ENCODE data around the gene KDM7A.

Gene KDM7A

GRCh38 chr7:140153666-140154161 is 23.1 kb downstream of the KDM7A start:
- H3K9me3 ChIP-seq (ENCODE audit: control insufficient read depth, insufficient read depth, low read length), result no peaks in the 10 kb centered on the region
- no peaks in the 10 kb centered on the region for H3K36me3 ChIP-seq (ENCODE audit: control insufficient read depth, insufficient read depth, low read length)
- no peak overlapping the region for H3K27ac ChIP-seq (ENCODE audit: low read depth, low read length)
- no peaks in the 10 kb centered on the region for H3K27me3 ChIP-seq (ENCODE audit: control insufficient read depth, insufficient read depth, low read length)
- H3K9ac ChIP-seq (ENCODE audit: low read depth, low read length), result no peak overlapping the region
- H3K4me1 ChIP-seq (ENCODE audit: control insufficient read depth, insufficient read depth, low read length), result peaks cover 8% of the 10 kb centered on the region
- no peak overlapping the region for H3K4me3 ChIP-seq (ENCODE audit: low read depth, low read length)

GRCh38 chr7:140146574-140146973 is 30.2 kb downstream of the KDM7A start:
- no peaks in the 10 kb centered on the region for H3K9me3 ChIP-seq (ENCODE audit: control insufficient read depth, insufficient read depth, low read length)
- peaks cover 3% of the 10 kb centered on the region; the same call in 1 of the 2 replicates for H3K4me1 ChIP-seq (ENCODE audit: control insufficient read depth, insufficient read depth, low read length)
- no peak overlapping the region for H3K27ac ChIP-seq (ENCODE audit: low read depth, low read length)
- no peak overlapping the region for H3K9ac ChIP-seq (ENCODE audit: low read depth, low read length)
- H3K4me3 ChIP-seq (ENCODE audit: low read depth, low read length), result no peak overlapping the region
- no peaks in the 10 kb centered on the region for H3K27me3 ChIP-seq (ENCODE audit: control insufficient read depth, insufficient read depth, low read length)
- no peaks in the 10 kb centered on the region for H3K36me3 ChIP-seq (ENCODE audit: control insufficient read depth, insufficient read depth, low read length)

GRCh38 chr7:140145709-140146108 is 31.1 kb downstream of the KDM7A start:
- H3K9me3 ChIP-seq (ENCODE audit: control insufficient read depth, insufficient read depth, low read length), result no peaks in the 10 kb centered on the region
- H3K9ac ChIP-seq (ENCODE audit: low read depth, low read length), result no peak overlapping the region
- H3K27ac ChIP-seq (ENCODE audit: low read depth, low read length), result no peak overlapping the region
- H3K4me3 ChIP-seq (ENCODE audit: low read depth, low read length), result no peak overlapping the region
- peaks cover 3% of the 10 kb centered on the region; the same call in 1 of the 2 replicates for H3K4me1 ChIP-seq (ENCODE audit: control insufficient read depth, insufficient read depth, low read length)
- H3K27me3 ChIP-seq (ENCODE audit: control insufficient read depth, insufficient read depth, low read length), result no peaks in the 10 kb centered on the region
- H3K36me3 ChIP-seq (ENCODE audit: control insufficient read depth, insufficient read depth, low read length), result no peaks in the 10 kb centered on the region

GRCh38 chr7:140144821-140145220 is 32.0 kb downstream of the KDM7A start:
- H3K9ac ChIP-seq (ENCODE audit: low read depth, low read length), result no peak overlapping the region
- H3K36me3 ChIP-seq (ENCODE audit: control insufficient read depth, insufficient read depth, low read length), result no peaks in the 10 kb centered on the region
- no peaks in the 10 kb centered on the region for H3K9me3 ChIP-seq (ENCODE audit: control insufficient read depth, insufficient read depth, low read length)
- peaks cover 3% of the 10 kb centered on the region; the same call in 1 of the 2 replicates for H3K4me1 ChIP-seq (ENCODE audit: control insufficient read depth, insufficient read depth, low read length)
- no peak overlapping the region for H3K4me3 ChIP-seq (ENCODE audit: low read depth, low read length)
- no peak overlapping the region for H3K27ac ChIP-seq (ENCODE audit: low read depth, low read length)
- H3K27me3 ChIP-seq (ENCODE audit: control insufficient read depth, insufficient read depth, low read length), result no peaks in the 10 kb centered on the region

- Histone ChIP-seq H3K4me3 (ENCODE audit: low read depth, low read length) (no peak overlapping the region), H3K27me3 (ENCODE audit: control insufficient read depth, insufficient read depth, low read length) (no peaks in the 10 kb centered on the region), H3K4me1 (ENCODE audit: control insufficient read depth, insufficient read depth, low read length) (peaks cover 3% of the 10 kb centered on the region; the same call in 1 of the 2 replicates), H3K9ac (ENCODE audit: low read depth, low read length) (no peak overlapping the region), H3K27ac (ENCODE audit: low read depth, low read length) (no peak overlapping the region), H3K36me3 (ENCODE audit: control insufficient read depth, insufficient read depth, low read length) (no peaks in the 10 kb centered on the region), H3K9me3 (ENCODE audit: control insufficient read depth, insufficient read depth, low read length) (no peaks in the 10 kb centered on the region)
Observed at GRCh38 chr7:140143997-140144396, 32.8 kb downstream of the KDM7A start.

- Histone ChIP-seq H3K27me3 (ENCODE audit: control insufficient read depth, insufficient read depth, low read length) (no peaks in the 10 kb centered on the region), H3K27ac (ENCODE audit: low read depth, low read length) (no peak overlapping the region), H3K9ac (ENCODE audit: low read depth, low read length) (no peak overlapping the region)
Observed at GRCh38 chr7:140142031-140142430, 34.8 kb downstream of the KDM7A start.

GRCh38 chr7:140141256-140141655 is 35.5 kb downstream of the KDM7A start:
- Histone ChIP-seq H3K27ac (ENCODE audit: low read depth, low read length) (no peak overlapping the region), H3K4me3 (ENCODE audit: low read depth, low read length) (no peak overlapping the region), H3K9ac (ENCODE audit: low read depth, low read length) (no peak overlapping the region), H3K9me3 (ENCODE audit: control insufficient read depth, insufficient read depth, low read length) (no peaks in the 10 kb centered on the region), H3K27me3 (ENCODE audit: control insufficient read depth, insufficient read depth, low read length) (no peaks in the 10 kb centered on the region), H3K36me3 (ENCODE audit: control insufficient read depth, insufficient read depth, low read length) (no peaks in the 10 kb centered on the region), H3K4me1 (ENCODE audit: control insufficient read depth, insufficient read depth, low read length) (no peaks in the 10 kb centered on the region)

More at GRCh38 chr7:140142031-140142430, 34.8 kb downstream of the KDM7A start:
- H3K9me3 ChIP-seq (ENCODE audit: control insufficient read depth, insufficient read depth, low read length), result no peaks in the 10 kb centered on the region
- H3K4me1 ChIP-seq (ENCODE audit: control insufficient read depth, insufficient read depth, low read length), result no peaks in the 10 kb centered on the region
- no peak overlapping the region for H3K4me3 ChIP-seq (ENCODE audit: low read depth, low read length)
- no peaks in the 10 kb centered on the region for H3K36me3 ChIP-seq (ENCODE audit: control insufficient read depth, insufficient read depth, low read length)

- H3K4me3 ChIP-seq (ENCODE audit: low read depth, low read length), result no peak overlapping the region
- no peak overlapping the region for H3K27ac ChIP-seq (ENCODE audit: low read depth, low read length)
- H3K4me1 ChIP-seq (ENCODE audit: control insufficient read depth, insufficient read depth, low read length), result peaks cover 12% of the 10 kb centered on the region
- no peaks in the 10 kb centered on the region for H3K27me3 ChIP-seq (ENCODE audit: control insufficient read depth, insufficient read depth, low read length)
- no peak overlapping the region for H3K9ac ChIP-seq (ENCODE audit: low read depth, low read length)
- no peaks in the 10 kb centered on the region for H3K36me3 ChIP-seq (ENCODE audit: control insufficient read depth, insufficient read depth, low read length)
- H3K9me3 ChIP-seq (ENCODE audit: control insufficient read depth, insufficient read depth, low read length), result no peaks in the 10 kb centered on the region
Observed at GRCh38 chr7:140137078-140137477, 39.7 kb downstream of the KDM7A start.

GRCh38 chr7:140136073-140136472 is 40.7 kb downstream of the KDM7A start:
- peaks cover 3% of the 10 kb centered on the region for H3K36me3 ChIP-seq (ENCODE audit: control insufficient read depth, insufficient read depth, low read length)
- no peaks in the 10 kb centered on the region for H3K9me3 ChIP-seq (ENCODE audit: control insufficient read depth, insufficient read depth, low read length)
- peaks cover 12% of the 10 kb centered on the region for H3K4me1 ChIP-seq (ENCODE audit: control insufficient read depth, insufficient read depth, low read length)

GRCh38 chr7:140134039-140134438 is 42.7 kb downstream of the KDM7A start:
- Histone ChIP-seq H3K4me3 (ENCODE audit: low read depth, low read length) (no peak overlapping the region), H3K27ac (ENCODE audit: low read depth, low read length) (no peak overlapping the region), H3K27me3 (ENCODE audit: control insufficient read depth, insufficient read depth, low read length) (no peaks in the 10 kb centered on the region), H3K36me3 (ENCODE audit: control insufficient read depth, insufficient read depth, low read length) (peaks cover 8% of the 10 kb centered on the region), H3K4me1 (ENCODE audit: control insufficient read depth, insufficient read depth, low read length) (peaks cover 12% of the 10 kb centered on the region), H3K9me3 (ENCODE audit: control insufficient read depth, insufficient read depth, low read length) (no peaks in the 10 kb centered on the region), H3K9ac (ENCODE audit: low read depth, low read length) (no peak overlapping the region)

More at GRCh38 chr7:140136073-140136472, 40.7 kb downstream of the KDM7A start:
- no peak overlapping the region for H3K4me3 ChIP-seq (ENCODE audit: low read depth, low read length)
- no peak overlapping the region for H3K27ac ChIP-seq (ENCODE audit: low read depth, low read length)
- H3K27me3 ChIP-seq (ENCODE audit: control insufficient read depth, insufficient read depth, low read length), result no peaks in the 10 kb centered on the region
- H3K9ac ChIP-seq (ENCODE audit: low read depth, low read length), result no peak overlapping the region

GRCh38 chr7:140127360-140128127 is 49.2 kb downstream of the KDM7A start:
- Histone ChIP-seq H3K4me1 (ENCODE audit: control insufficient read depth, insufficient read depth, low read length) (peaks cover 2% of the 10 kb centered on the region; the same call in 1 of the 2 replicates), H3K27me3 (ENCODE audit: control insufficient read depth, insufficient read depth, low read length) (no peaks in the 10 kb centered on the region), H3K36me3 (ENCODE audit: control insufficient read depth, insufficient read depth, low read length) (peaks cover 16% of the 10 kb centered on the region), H3K9ac (ENCODE audit: low read depth, low read length) (no peak overlapping the region), H3K4me3 (ENCODE audit: low read depth, low read length) (no peak overlapping the region), H3K27ac (ENCODE audit: low read depth, low read length) (no peak overlapping the region), H3K9me3 (ENCODE audit: control insufficient read depth, insufficient read depth, low read length) (no peaks in the 10 kb centered on the region)

Data from HUES48 (cell line).